GM23338 (cell line): ENCODE measurements around the gene TMED10. TPM values are rescaled to one million over a fixed set of nuclear protein-coding genes. Genes with fewer than 3 reads are reported as not detected.

Experiments
- ATAC-seq: fragments of 200-7000 bp; cut with Tn5 transposase; 3 replicates; pipeline ENCODE4 v1.9.1; 2020
- DNase-seq: peaks from one replicate; pipeline ENCODE4 v3.0.0-alpha.2; 2015; ENCODE audit warnings: low spot score
- H2AFZ ChIP-seq: fragments of 200-600 bp; sonication (generic); 2 replicates; pipeline ENCODE4 v1.8.0; 2016; ENCODE audit warnings: antibody characterized with exemption, mild to moderate bottlenecking, moderate library complexity
- H3F3A ChIP-seq: fragments of 200-600 bp; sonication (generic); replicated peaks from 2 replicates; pipeline ENCODE4 v1.8.0; 2017; ENCODE audit warnings: antibody characterized with exemption, mixed run types, low read depth
- H3K27ac ChIP-seq: fragments of 200-600 bp; sonication (generic); 2 replicates; pipeline ENCODE4 v1.6.1; 2016; ENCODE audit warnings: low read depth
- H3K27me3 ChIP-seq: fragments of 200-600 bp; sonication (generic); 2 replicates; pipeline ENCODE4 v1.8.0; 2016; ENCODE audit warnings: mild to moderate bottlenecking, mixed run types, moderate library complexity; ENCODE audit not compliant: insufficient read depth
- H3K36me3 ChIP-seq: fragments of 200-600 bp; sonication (generic); 2 replicates; pipeline ENCODE4 v1.8.0; 2016; ENCODE audit warnings: mild to moderate bottlenecking; ENCODE audit not compliant: insufficient read depth
- H3K4me1 ChIP-seq: fragments of 200-600 bp; sonication (generic); 2 replicates; pipeline ENCODE4 v1.8.0; 2016; ENCODE audit warnings: mild to moderate bottlenecking, moderate library complexity; ENCODE audit not compliant: insufficient read depth
- H3K4me2 ChIP-seq: fragments of 200-600 bp; sonication (generic); 2 replicates; pipeline ENCODE4 v1.7.1; 2017; ENCODE audit warnings: mixed run types
- H3K4me3 ChIP-seq: fragments of 200-600 bp; sonication (generic); 2 replicates; pipeline ENCODE4 v1.6.1; 2016; ENCODE audit warnings: mixed run types
- H3K79me2 ChIP-seq: fragments of 200-600 bp; sonication (generic); replicated peaks from 2 replicates; pipeline ENCODE4 v1.8.0; 2017; ENCODE audit warnings: mild to moderate bottlenecking; ENCODE audit not compliant: insufficient read depth
- H3K9me2 ChIP-seq: fragments of 200-600 bp; sonication (generic); 2 replicates; pipeline ENCODE4 v1.8.0; 2017; ENCODE audit not compliant: insufficient read depth
- H4K20me1 ChIP-seq: fragments of 200-600 bp; sonication (generic); replicated peaks from 2 replicates; pipeline ENCODE4 v1.8.0; 2017; ENCODE audit warnings: mild to moderate bottlenecking; ENCODE audit not compliant: insufficient read depth
- H3K27ac Mint-ChIP-seq: 2 replicates; pipeline ENCODE4 v1.8.0; 2020; ENCODE audit warnings: inconsistent platforms, mild to moderate bottlenecking, moderate library complexity, mixed read lengths
- H3K27me3 Mint-ChIP-seq: 3 replicates; pipeline ENCODE4 v1.8.0; 2022; ENCODE audit warnings: low read depth, mild to moderate bottlenecking, moderate library complexity, mixed read lengths, inconsistent platforms; ENCODE audit not compliant: insufficient read depth, poor library complexity
- H3K36me3 Mint-ChIP-seq: 3 replicates; pipeline ENCODE4 v1.8.0; 2021; ENCODE audit warnings: low read depth, mild to moderate bottlenecking, inconsistent platforms, moderate library complexity, mixed read lengths
- H3K4me1 Mint-ChIP-seq: 3 replicates; pipeline ENCODE4 v1.8.0; 2020; ENCODE audit warnings: mild to moderate bottlenecking, inconsistent platforms, mixed read lengths
- H3K4me3 Mint-ChIP-seq: 3 replicates; pipeline ENCODE4 v1.8.0; 2021; ENCODE audit warnings: moderate library complexity, mild to moderate bottlenecking, inconsistent platforms, mixed read lengths
- H3K9me3 Mint-ChIP-seq: 3 replicates; pipeline ENCODE4 v1.8.0; 2020; ENCODE audit warnings: moderate library complexity, mild to moderate bottlenecking, inconsistent platforms, mixed read lengths
- CREB1 ChIP-seq: fragments of 250-450 bp; sonication (Bioruptor Pico); IDR thresholded peaks from 2 replicates; pipeline ENCODE4 v1.5.0; 2020; ENCODE audit warnings: low read depth, mild to moderate bottlenecking, moderate library complexity
- EZH2phosphoT487 ChIP-seq: fragments of 200-600 bp; sonication (generic); IDR thresholded peaks from one replicate; pipeline ENCODE4 v1.8.1; 2018; ENCODE audit warnings: antibody characterized with exemption; ENCODE audit not compliant: unreplicated experiment
- JUNB ChIP-seq: IDR thresholded peaks from one replicate; pipeline ENCODE4 v1.6.1; 2016; ENCODE audit warnings: antibody characterized with exemption; ENCODE audit not compliant: unreplicated experiment
- NANOG ChIP-seq: IDR thresholded peaks from 2 replicates; pipeline ENCODE4 v1.6.1; 2016; ENCODE audit warnings: antibody characterized with exemption, borderline replicate concordance
- polyA plus RNA-seq: library from polyadenylated mRNA; unstranded; fragments of >200 nt; fragmentation: Nextera tagmentation; extraction: Ambion mirVana; gene quantifications from 2 replicates; pipeline ENCODE4 v1.2.1, GENCODE V29; 2016
- total RNA-seq: library from RNA; depleted of rRNA; stranded (reverse); fragments of >200 nt; shearing (Covaris generic); gene quantifications from 2 replicates; pipeline ENCODE4 v1.2.3, GENCODE V29; 2014
- TF ChIP-seq, protein P1 (sequence below), 2 experiments: fragments of 200-600 bp in 1 of 2; sonication (generic) in 1 of 2; conservative IDR thresholded peaks; 2 replicates each; pipeline versions ENCODE4 v1.5.1 to v1.6.1; 2016 to 2017; ENCODE audit warnings: antibody characterized with exemption in 2 of 2, low read depth in 2 of 2, mild to moderate bottlenecking in 2 of 2, moderate library complexity in 1 of 2
- TF ChIP-seq, protein P2 (sequence below): fragments of 250-450 bp; sonication (Bioruptor Pico); IDR thresholded peaks from 2 replicates; pipeline ENCODE4 v1.5.0; 2020; ENCODE audit warnings: mild to moderate bottlenecking, moderate library complexity

TMED10 gene
- total and polyA plus RNA-seq, 2 experiments from 2014 or later = 180 to 196 TPM

DNA sequence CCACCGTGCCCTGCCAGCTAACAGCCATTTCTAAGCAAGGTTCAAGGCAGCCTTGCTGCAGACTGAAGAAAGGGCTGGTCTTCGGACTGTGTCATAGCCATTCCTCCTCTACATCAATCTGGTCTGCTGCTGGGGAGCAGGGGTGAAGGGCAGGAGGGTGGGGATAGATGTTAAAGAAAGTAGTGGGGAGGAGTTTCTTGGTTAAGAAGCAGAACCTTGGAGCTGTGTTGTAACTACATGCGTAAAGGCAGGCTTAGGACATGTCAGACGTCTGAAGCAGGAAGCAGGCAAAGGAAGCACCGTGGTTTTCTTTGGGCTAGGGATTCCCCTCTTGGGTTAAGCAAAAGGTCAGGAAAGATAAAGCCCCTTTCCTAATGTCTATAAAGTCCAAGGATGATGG is 31.5 kb downstream of the TMED10 start:
- Histone ChIP-seq H3K79me2 (peaks cover 24% of the 10 kb centered on the region), H3K27ac (no peak overlapping the region), H3F3A (no peaks in the 10 kb centered on the region), H3K27me3 (no peaks in the 10 kb centered on the region), H4K20me1 (0 out of 2 replicates have a peak, but pooled peaks cover 11% of the 10 kb centered on the region), H3K4me3 (no peak overlapping the region), H3K9me2 (no peaks in the 10 kb centered on the region), H2AFZ (no peak overlapping the region), H3K4me1 (peaks cover 8% of the 10 kb centered on the region; the same call in 1 of the 2 replicates), H3K36me3 (peaks cover 7% of the 10 kb centered on the region; the same call in 1 of the 2 replicates), H3K4me2 (no peak overlapping the region)
- Mint-ChIP-seq H3K36me3 (peaks cover 26% of the 10 kb centered on the region), H3K4me3 (no peak overlapping the region), H3K27me3 (peaks cover 3% of the 10 kb centered on the region), H3K27ac (no peak overlapping the region), H3K9me3 (no peaks in the 10 kb centered on the region), H3K4me1 (peaks cover 14% of the 10 kb centered on the region)
- no peak for DNase-seq
- no peak for TF ChIP-seq JUNB
- TF ChIP-seq CREB1 (CRISPR knock-in tag) = no peak
- TF ChIP-seq, protein P1, sequence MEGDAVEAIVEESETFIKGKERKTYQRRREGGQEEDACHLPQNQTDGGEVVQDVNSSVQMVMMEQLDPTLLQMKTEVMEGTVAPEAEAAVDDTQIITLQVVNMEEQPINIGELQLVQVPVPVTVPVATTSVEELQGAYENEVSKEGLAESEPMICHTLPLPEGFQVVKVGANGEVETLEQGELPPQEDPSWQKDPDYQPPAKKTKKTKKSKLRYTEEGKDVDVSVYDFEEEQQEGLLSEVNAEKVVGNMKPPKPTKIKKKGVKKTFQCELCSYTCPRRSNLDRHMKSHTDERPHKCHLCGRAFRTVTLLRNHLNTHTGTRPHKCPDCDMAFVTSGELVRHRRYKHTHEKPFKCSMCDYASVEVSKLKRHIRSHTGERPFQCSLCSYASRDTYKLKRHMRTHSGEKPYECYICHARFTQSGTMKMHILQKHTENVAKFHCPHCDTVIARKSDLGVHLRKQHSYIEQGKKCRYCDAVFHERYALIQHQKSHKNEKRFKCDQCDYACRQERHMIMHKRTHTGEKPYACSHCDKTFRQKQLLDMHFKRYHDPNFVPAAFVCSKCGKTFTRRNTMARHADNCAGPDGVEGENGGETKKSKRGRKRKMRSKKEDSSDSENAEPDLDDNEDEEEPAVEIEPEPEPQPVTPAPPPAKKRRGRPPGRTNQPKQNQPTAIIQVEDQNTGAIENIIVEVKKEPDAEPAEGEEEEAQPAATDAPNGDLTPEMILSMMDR (conservative IDR thresholded peaks at IDR 0.05; ENCODE audit: low read depth in 2 of 2) = no peak
- TF ChIP-seq, protein P2, sequence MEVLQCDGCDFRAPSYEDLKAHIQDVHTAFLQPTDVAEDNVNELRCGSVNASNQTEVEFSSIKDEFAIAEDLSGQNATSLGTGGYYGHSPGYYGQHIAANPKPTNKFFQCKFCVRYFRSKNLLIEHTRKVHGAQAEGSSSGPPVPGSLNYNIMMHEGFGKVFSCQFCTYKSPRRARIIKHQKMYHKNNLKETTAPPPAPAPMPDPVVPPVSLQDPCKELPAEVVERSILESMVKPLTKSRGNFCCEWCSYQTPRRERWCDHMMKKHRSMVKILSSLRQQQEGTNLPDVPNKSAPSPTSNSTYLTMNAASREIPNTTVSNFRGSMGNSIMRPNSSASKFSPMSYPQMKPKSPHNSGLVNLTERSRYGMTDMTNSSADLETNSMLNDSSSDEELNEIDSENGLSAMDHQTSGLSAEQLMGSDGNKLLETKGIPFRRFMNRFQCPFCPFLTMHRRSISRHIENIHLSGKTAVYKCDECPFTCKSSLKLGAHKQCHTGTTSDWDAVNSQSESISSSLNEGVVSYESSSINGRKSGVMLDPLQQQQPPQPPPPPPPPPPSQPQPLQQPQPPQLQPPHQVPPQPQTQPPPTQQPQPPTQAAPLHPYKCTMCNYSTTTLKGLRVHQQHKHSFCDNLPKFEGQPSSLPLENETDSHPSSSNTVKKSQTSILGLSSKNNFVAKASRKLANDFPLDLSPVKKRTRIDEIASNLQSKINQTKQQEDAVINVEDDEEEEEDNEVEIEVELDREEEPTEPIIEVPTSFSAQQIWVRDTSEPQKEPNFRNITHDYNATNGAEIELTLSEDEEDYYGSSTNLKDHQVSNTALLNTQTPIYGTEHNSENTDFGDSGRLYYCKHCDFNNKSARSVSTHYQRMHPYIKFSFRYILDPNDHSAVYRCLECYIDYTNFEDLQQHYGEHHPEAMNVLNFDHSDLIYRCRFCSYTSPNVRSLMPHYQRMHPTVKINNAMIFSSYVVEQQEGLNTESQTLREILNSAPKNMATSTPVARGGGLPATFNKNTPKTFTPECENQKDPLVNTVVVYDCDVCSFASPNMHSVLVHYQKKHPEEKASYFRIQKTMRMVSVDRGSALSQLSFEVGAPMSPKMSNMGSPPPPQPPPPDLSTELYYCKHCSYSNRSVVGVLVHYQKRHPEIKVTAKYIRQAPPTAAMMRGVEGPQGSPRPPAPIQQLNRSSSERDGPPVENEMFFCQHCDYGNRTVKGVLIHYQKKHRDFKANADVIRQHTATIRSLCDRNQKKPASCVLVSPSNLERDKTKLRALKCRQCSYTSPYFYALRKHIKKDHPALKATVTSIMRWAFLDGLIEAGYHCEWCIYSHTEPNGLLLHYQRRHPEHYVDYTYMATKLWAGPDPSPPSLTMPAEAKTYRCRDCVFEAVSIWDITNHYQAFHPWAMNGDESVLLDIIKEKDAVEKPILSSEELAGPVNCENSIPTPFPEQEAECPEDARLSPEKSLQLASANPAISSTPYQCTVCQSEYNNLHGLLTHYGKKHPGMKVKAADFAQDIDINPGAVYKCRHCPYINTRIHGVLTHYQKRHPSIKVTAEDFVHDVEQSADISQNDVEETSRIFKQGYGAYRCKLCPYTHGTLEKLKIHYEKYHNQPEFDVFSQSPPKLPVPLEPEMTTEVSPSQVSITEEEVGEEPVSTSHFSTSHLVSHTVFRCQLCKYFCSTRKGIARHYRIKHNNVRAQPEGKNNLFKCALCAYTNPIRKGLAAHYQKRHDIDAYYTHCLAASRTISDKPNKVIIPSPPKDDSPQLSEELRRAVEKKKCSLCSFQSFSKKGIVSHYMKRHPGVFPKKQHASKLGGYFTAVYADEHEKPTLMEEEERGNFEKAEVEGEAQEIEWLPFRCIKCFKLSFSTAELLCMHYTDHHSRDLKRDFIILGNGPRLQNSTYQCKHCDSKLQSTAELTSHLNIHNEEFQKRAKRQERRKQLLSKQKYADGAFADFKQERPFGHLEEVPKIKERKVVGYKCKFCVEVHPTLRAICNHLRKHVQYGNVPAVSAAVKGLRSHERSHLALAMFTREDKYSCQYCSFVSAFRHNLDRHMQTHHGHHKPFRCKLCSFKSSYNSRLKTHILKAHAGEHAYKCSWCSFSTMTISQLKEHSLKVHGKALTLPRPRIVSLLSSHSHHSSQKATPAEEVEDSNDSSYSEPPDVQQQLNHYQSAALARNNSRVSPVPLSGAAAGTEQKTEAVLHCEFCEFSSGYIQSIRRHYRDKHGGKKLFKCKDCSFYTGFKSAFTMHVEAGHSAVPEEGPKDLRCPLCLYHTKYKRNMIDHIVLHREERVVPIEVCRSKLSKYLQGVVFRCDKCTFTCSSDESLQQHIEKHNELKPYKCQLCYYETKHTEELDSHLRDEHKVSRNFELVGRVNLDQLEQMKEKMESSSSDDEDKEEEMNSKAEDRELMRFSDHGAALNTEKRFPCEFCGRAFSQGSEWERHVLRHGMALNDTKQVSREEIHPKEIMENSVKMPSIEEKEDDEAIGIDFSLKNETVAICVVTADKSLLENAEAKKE = no peak
- no peak for TF ChIP-seq NANOG
- TF ChIP-seq EZH2phosphoT487 = no peak
- no peak for ATAC-seq
